Upper lobe of left lung (tissue), 6 donors: ENCODE results near the gene TPO. TPM values are rescaled to one million over a fixed set of nuclear protein-coding genes. Genes with fewer than 3 reads are reported as not detected.

ENCODE experiments used
- ATAC-seq, 2 donors: fragments of 200-7000 bp; cut with Tn5 transposase; one replicate each; pipeline ENCODE4 v1.9.1; 2022; ENCODE audit warnings: mild to moderate bottlenecking in 2 of 2, moderate library complexity in 2 of 2; ENCODE audit not compliant: low FRiP score in 2 of 2
- DNase-seq, 2 donors: peaks; one replicate each; pipeline ENCODE4 v3.0.0-alpha.2; 2019 to 2020
- H3K27ac ChIP-seq, 4 donors: fragments of 200-600 bp; sonication (generic); one replicate each; pipeline ENCODE4 v1.5.1; 2016 to 2019
- H3K27me3 ChIP-seq, 4 donors: fragments of 200-600 bp; sonication (generic); one replicate each; pipeline ENCODE4 v1.5.1; 2017 to 2019
- H3K36me3 ChIP-seq, 4 donors: fragments of 200-600 bp; sonication (generic); one replicate each; pipeline ENCODE4 v1.5.1; 2016 to 2019
- H3K4me1 ChIP-seq, 4 donors: fragments of 200-600 bp; sonication (generic); one replicate each; pipeline ENCODE4 v1.5.1; 2018 to 2019
- H3K4me3 ChIP-seq, 4 donors: fragments of 200-600 bp; sonication (generic); one replicate each; pipeline ENCODE4 v1.5.1; 2017 to 2019; ENCODE audit warnings: mild to moderate bottlenecking in 2 of 4, moderate library complexity in 1 of 4
- H3K9me3 ChIP-seq, 4 donors: fragments of 200-600 bp; sonication (generic); one replicate each; pipeline ENCODE4 v1.5.1; 2018 to 2019
- CTCF ChIP-seq, 6 experiments: fragments of 450-650 bp in 4 of 6; fragments of 200-600 bp in 2 of 6; sonication (generic) in 2 of 6; IDR thresholded peaks; one replicate each; pipeline ENCODE4 v1.5.1; 2016 to 2019; ENCODE audit warnings: antibody characterized with exemption in 6 of 6
- EP300 ChIP-seq, 4 donors: sonication (generic); formaldehyde crosslinking; IDR thresholded peaks; one replicate each; pipeline ENCODE4 v1.5.1; 2017; ENCODE audit warnings: antibody characterized with exemption in 4 of 4, control low read depth in 2 of 4
- POLR2A ChIP-seq, 4 donors: fragments of 450-650 bp; IDR thresholded peaks; one replicate each; pipeline ENCODE4 v1.5.1; 2016 to 2017; ENCODE audit warnings: antibody characterized with exemption in 4 of 4, mild to moderate bottlenecking in 2 of 4
- POLR2AphosphoS5 ChIP-seq, 2 donors: sonication (generic); formaldehyde crosslinking; IDR thresholded peaks; one replicate each; pipeline ENCODE4 v1.5.1; 2017; ENCODE audit warnings: antibody characterized with exemption in 2 of 2
- WGBS, 2 donors: methylation state at CpG; one replicate each; pipeline ENCODE4 v1.1.5; 2017 to 2018; 5-methylcytosine and 5-hydroxymethylcytosine counted together
- total RNA-seq, 6 donors: library from RNA; depleted of rRNA in 4 of 6; stranded (reverse); fragments of >200 nt in 4 of 6; gene quantifications; one replicate each; pipeline versions ENCODE4 v1.1.0 to v1.2.1, GENCODE V29; 2016 to 2021
- donor health status: DM: no; HTN: no; CAD: no; lungs with moderate emphysema.
- donor health status: DM: no; HTN: yes; CAD: no; lungs with severe emphysema.

The TPO gene
- total RNA-seq, 6 donors from 2014 or later, result 0.06 to 0.39 TPM; not detected in 4

- no peaks in the 10 kb centered on the region for H3K9me3 ChIP-seq
- no peak overlapping the region for H3K27ac ChIP-seq
- H3K4me3 ChIP-seq, result no peak overlapping the region
- WGBS, 2 donors, result 60 to 63% methylated on average over 14 to 18 of the region's 18 CpGs
- H3K27me3 ChIP-seq, result no peaks in the 10 kb centered on the region
- peak in 1 of 2 donors; percentile 66 for DNase-seq
- TF ChIP-seq CTCF (IDR thresholded peaks at IDR 0.05), result no peak
- no peak for TF ChIP-seq POLR2AphosphoS5 (IDR thresholded peaks at IDR 0.05)
- no peak for TF ChIP-seq POLR2A (IDR thresholded peaks at IDR 0.05)
- no peak for TF ChIP-seq EP300 (IDR thresholded peaks at IDR 0.05)
- ATAC-seq, result no peak
- no peaks in the 10 kb centered on the region for H3K36me3 ChIP-seq
- H3K4me1 ChIP-seq, result no peaks in the 10 kb centered on the region
Observed at GRCh38 chr2:1448009-1448408, 34.7 kb downstream of the TPO start.

- 52 to 56% methylated on average over 4 of the region's 4 CpGs for WGBS, 2 donors
- Histone ChIP-seq H3K27me3 (no peaks in the 10 kb centered on the region), H3K27ac (no peak overlapping the region), H3K4me1 (no peaks in the 10 kb centered on the region), H3K9me3 (no peaks in the 10 kb centered on the region), H3K4me3 (no peak overlapping the region), H3K36me3 (no peaks in the 10 kb centered on the region)
- DNase-seq (no peak), ATAC-seq (no peak)
- TF ChIP-seq POLR2A (IDR thresholded peaks at IDR 0.05) (no peak), CTCF (IDR thresholded peaks at IDR 0.05) (no peak), EP300 (IDR thresholded peaks at IDR 0.05) (no peak), POLR2AphosphoS5 (IDR thresholded peaks at IDR 0.05) (no peak)
Observed at GRCh38 chr2:1450915-1451314, 37.7 kb downstream of the TPO start.

- no peaks in the 10 kb centered on the region for H3K9me3 ChIP-seq
- ATAC-seq (no peak), DNase-seq (no peak)
- H3K4me3 ChIP-seq, result no peak overlapping the region
- WGBS, 2 donors, result 75 to 78% methylated on average over 5 of the region's 5 CpGs
- TF ChIP-seq CTCF (IDR thresholded peaks at IDR 0.05) (no peak), POLR2AphosphoS5 (IDR thresholded peaks at IDR 0.05) (no peak), EP300 (IDR thresholded peaks at IDR 0.05) (no peak), POLR2A (IDR thresholded peaks at IDR 0.05) (no peak)
- H3K27ac ChIP-seq, result no peak overlapping the region
- H3K4me1 ChIP-seq, result no peaks in the 10 kb centered on the region
- no peaks in the 10 kb centered on the region for H3K36me3 ChIP-seq
- no peaks in the 10 kb centered on the region for H3K27me3 ChIP-seq
Observed at GRCh38 chr2:1451422-1451821, 38.2 kb downstream of the TPO start.

GRCh38 chr2:1453561-1453960 is 40.3 kb downstream of the TPO start:
- WGBS, 2 donors, result 89 to 98% methylated on average over 11 to 12 of the region's 12 CpGs
- TF ChIP-seq POLR2A (IDR thresholded peaks at IDR 0.05) (no peak), POLR2AphosphoS5 (IDR thresholded peaks at IDR 0.05) (no peak)
- Histone ChIP-seq H3K27ac (no peak overlapping the region), H3K27me3 (no peaks in the 10 kb centered on the region), H3K4me1 (no peaks in the 10 kb centered on the region), H3K36me3 (no peaks in the 10 kb centered on the region), H3K4me3 (no peak overlapping the region), H3K9me3 (no peaks in the 10 kb centered on the region)
- DNase-seq, result no peak
- ATAC-seq, result no peak

- TF ChIP-seq POLR2AphosphoS5 (IDR thresholded peaks at IDR 0.05), result no peak
- no peak for TF ChIP-seq EP300 (IDR thresholded peaks at IDR 0.05)
- TF ChIP-seq POLR2A (IDR thresholded peaks at IDR 0.05), result no peak
- no peak for TF ChIP-seq CTCF (IDR thresholded peaks at IDR 0.05)
- DNase-seq (no peak), ATAC-seq (no peak)
- Histone ChIP-seq H3K4me3 (no peak overlapping the region), H3K36me3 (no peaks in the 10 kb centered on the region), H3K27me3 (no peaks in the 10 kb centered on the region), H3K9me3 (no peaks in the 10 kb centered on the region), H3K27ac (no peak overlapping the region), H3K4me1 (no peaks in the 10 kb centered on the region)
- WGBS, 2 donors, result 94 to 96% methylated on average over 3 to 7 of the region's 7 CpGs
Observed at GRCh38 chr2:1454346-1454745, 41.1 kb downstream of the TPO start.
